HT1080 (cell line): ENCODE data around the gene PLSCR2. TPM values are rescaled to one million over a fixed set of nuclear protein-coding genes. Genes with fewer than 3 reads are reported as not detected.
A peak's percentile ranks its signal among the peaks of the same experiment; 100 is the strongest.

ENCODE experiments used
- DNase-seq: peaks from one replicate; pipeline ENCODE4 v3.0.0-alpha.2; 2015; ENCODE audit warnings: low read depth
- total RNA-seq: library from RNA; depleted of rRNA; stranded (reverse); fragments of >200 nt; shearing (Covaris generic); gene quantifications from 2 replicates; pipeline ENCODE4 v1.2.3, GENCODE V29; 2014; rRNA removed

PLSCR2 gene
- total RNA-seq, 1 experiment from 2014 or later: not detected

DNA sequence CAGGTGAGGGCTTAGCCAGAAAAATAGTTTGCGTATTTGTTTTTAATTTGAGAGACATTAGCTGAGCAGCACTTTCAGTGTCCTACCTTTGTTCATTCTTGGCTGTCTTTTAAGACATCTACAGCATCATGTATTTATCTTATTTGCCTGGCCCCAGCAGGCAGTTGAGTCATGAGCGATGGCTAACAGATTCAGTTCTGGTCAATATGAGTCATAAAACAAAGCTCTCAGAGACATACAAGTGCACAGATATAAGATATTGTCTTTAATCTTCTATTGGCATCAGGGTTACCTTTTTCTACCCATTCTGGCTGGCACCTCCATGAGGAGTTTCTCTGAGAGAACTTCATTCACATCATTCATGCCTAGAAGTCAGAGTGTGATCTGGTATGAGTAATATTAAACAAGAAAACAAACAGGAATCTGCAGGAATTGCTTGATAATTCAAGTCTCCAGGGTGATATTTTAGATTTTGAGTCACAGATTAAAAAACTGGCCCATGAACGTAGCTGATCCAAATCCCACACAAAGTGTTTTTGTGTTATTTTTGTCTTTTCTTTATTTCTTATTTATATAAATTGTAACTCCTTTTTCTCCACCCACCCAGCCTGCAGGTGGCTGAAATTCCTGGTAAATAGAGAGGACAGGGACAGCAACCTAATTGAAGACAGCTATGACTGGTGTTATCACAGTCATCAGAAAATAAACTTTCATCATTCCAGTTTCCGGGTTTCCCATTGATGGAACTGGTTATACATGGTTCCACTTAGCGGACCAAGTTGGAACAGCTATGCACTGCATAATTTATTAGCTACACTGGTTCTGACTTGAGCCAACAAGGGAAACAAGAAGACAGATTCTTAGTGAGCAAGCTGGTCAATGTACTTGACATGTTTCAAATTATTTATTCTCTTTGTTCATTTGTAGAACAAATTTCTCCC is 47.3 kb downstream of the PLSCR2 start:
- peak; percentile 89 for DNase-seq

GRCh38 chr3:146416366-146416765 is 53.0 kb downstream of the PLSCR2 start:
- DNase-seq: no peak

GRCh38 chr3:146414010-146414409 is 55.4 kb downstream of the PLSCR2 start:
- DNase-seq: no peak

DNA sequence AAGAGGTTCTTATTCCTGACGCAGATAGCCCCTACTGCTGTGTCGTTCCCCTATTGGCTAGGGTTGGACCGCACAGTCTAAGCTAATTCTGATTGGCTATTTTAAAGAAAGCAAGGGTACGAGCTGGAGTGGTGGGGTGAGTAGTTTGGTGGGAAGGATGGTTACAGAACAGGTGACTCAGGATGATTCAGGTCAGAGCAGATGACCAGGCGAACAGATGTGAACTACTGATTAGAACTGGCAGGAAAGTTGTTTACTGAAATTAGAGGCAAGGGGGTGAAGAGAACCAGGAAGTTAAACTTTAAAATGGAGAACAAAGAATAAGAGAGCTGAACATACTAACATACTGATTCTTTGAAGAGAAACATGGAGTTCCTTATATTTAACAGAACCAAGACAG is 56.6 kb downstream of the PLSCR2 start:
- DNase-seq: peak; percentile 42

DNA sequence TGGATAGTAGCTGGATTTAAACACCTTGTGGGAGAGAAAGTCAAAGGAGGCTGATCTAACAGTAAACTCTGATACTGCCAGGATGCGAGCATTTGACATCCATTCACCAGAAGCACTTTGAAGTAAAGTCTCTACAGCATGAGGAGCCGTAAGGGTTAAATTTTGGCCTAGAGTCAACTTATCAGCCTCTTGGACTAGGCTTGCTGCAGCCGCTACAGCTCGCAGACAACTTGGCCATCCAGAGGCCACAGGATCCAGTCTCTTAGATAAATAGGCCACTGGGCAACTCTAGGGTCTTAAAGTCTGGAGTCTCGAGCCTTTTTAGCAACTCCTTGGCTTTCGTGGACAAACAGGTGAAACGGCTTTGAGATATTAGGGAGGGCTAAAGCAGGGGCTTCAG is 61.4 kb downstream of the PLSCR2 start:
- no peak for DNase-seq

GRCh38 chr3:146404436-146404835 is 64.9 kb downstream of the PLSCR2 start:
- DNase-seq: no peak

DNA sequence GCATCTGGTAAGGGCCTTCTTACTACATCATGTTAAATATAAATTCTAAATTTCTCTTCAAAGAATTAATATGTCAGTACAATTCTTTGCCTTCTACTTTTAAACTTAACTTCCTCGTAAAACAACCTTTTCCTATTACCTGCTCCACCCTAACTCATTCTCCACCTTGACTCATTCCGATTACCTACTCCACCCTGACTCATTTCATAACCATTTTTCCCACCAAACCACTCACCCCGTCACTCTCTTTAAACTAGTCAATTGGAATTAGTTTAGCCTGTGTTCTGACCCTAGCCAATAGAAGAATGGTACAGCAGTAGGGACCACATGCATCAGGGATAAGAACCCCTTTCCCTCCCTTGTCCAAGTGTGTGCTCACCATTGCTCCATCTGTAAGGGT is 65.6 kb downstream of the PLSCR2 start:
- peak; percentile 41 for DNase-seq

- DNase-seq: no peak
Observed at GRCh38 chr3:146396792-146397191, 72.6 kb downstream of the PLSCR2 start.

DNA sequence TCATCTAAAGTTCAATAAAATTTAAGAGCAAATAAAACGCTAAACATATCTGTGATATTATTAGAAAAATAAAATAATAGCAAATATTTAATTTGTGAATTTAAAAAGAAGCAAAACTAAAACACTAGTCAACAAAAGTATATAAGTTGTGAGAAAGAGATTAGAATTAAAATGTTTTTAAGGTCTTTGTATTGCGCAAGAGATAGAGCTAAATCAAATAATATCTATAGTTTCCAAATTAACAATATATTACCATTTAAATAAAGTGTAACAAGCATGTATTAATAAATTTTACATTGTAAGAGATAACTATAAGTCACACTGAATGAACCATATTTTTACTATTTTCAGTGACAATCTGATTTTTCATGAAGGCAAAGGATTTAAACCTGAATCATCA is 74.2 kb downstream of the PLSCR2 start:
- no peak for DNase-seq

DNA sequence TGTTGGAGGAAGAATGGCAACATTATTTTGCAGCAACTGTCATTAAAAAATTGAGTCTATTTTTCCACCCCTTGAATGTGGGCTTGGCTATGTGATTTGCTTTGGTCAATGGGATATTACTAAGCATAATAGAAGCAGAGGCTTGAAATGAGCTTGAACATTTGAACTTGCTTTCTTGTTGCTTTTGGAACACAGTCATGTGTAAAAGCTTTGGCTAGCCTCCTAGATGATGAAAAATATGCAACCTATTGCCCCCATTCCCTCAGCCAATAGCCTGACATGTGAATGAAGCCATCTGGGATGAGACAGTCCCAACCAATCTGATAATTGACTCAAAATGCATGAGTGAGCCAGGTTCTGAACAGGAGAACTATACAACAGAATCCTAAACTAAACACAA is 78.4 kb downstream of the PLSCR2 start:
- DNase-seq: peak; percentile 25

DNA sequence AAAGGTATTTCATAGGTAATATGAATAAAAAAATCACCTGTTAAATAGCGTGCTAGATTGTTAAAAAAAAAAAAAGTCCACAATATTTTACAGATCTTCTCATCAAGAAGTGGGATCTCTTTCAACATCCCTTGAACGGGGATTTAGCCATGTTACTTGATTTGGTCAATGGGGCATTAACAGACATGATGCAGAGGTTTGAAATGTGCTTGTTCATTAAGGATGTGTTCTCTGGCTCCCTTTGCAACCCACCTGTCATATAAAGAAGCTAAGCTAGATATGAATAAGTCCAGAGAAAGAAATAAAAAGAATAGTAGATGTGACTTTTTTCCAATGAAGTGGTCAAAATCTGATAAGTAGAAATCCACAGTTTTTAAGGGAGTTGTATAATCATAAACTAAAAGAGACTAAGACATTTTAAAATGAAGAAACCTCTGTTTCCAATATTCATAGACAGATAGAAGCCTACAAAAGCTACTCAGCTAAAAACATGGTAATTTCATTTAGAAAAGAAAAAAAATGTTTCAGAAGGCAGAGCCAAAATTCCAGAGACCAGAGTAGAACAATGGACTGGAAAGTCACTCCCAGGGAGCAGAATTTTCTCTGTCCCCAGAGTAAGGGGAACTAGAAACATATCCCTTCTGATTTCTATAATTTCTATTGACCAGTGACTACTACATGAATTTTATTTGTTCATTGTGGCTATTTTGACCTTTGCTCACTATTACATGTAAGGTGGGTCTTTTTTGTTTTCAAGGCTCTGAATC is 79.2 kb downstream of the PLSCR2 start:
- DNase-seq: no peak

GRCh38 chr3:146387566-146387965 is 81.8 kb downstream of the PLSCR2 start:
- no peak for DNase-seq

- no peak for DNase-seq
Observed at GRCh38 chr3:146386936-146387335, 82.4 kb downstream of the PLSCR2 start.

GRCh38 chr3:146384786-146385185 is 84.6 kb downstream of the PLSCR2 start:
- no peak for DNase-seq

Other genes starting within 250 kb of the PLSCR2 start
- 2.6 and 2.7 TPM in 2 replicates for gene PLSCR4, start 218.5 kb downstream of the PLSCR2 start, total RNA-seq
- 90.5 and 110 TPM in 2 replicates for gene PLSCR1, start 75.0 kb upstream of the PLSCR2 start, total RNA-seq
- gene PLSCR5, start 135.8 kb upstream of the PLSCR2 start, total RNA-seq: not detected in 2 replicates